RPMI8226 (cell line): Measurements from ENCODE around the gene ZNF133.
"Not testable (repeated sequence)": the region's sequence is repeated elsewhere in the genome, so short reads cannot be mapped to it uniquely, and the experiment has no call there.

Experiments used
- DNase-seq: peaks from one replicate; pipeline ENCODE4 v3.0.0-alpha.2; 2015

Gene ZNF133

DNA sequence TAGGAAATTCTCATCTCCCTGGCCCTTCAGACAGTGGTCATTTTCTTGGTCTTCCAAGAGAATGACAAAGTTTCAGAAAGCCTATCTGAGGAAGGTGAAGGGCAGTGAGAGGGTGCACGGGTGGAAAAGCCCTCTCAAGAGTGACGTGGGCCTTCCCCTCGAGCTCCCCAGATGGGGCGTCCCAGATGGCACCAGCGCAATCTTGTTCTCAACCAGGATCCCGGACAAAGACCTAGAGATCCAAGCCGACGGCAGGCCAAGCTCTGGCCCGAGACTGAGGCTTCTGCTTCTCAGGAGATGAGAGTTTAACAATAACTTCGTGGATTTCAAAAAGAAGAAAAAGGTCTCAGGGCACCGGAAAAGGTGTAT is 797 bp upstream of the ZNF133 start:
- DNase-seq = no peak

DNA sequence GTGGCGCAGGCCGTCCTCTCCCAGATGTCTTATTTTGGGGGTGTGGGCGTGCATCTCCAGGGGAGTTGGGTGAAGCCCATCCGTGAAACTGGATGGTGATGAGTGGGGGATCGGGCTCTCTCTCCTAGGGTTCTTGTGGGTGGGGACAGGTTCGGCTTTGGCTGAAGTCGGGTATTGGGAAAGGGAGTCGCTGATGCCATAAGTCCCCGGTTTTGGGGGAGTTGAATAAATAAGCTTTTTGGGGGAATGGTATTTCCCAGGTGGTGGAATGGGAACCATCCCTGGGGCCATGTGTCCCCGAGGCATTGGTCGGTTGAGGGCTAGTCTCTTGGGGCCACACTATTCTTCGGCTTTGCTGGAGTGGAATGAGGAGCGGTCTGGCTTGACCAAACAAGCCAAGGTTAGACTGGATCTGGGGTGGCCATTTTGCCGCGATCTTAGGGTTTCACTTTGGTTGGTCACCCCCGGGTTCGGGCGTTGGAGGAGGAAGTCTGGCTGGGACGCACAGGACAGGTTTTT is 481 bp downstream of the ZNF133 start:
- no peak for DNase-seq

DNA sequence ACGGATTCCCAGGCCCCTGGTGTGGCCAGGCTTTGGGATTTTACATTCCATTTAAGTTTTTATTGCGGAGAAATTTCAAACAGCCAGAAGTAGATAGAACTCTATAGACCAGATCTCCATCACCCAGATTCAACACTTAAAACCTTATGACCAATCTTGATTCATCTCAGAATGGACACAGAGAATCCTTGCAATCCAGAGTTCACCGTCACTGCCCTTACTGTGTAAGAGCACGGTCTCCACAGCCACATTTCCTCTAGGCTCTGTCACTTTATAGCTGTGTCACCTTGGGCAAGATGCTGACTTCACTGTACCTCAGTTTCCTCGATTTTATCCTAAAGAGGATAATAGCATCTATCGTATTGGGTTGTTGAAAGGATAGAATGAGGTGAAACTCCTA is 979 bp downstream of the ZNF133 start:
- DNase-seq = no peak

DNA sequence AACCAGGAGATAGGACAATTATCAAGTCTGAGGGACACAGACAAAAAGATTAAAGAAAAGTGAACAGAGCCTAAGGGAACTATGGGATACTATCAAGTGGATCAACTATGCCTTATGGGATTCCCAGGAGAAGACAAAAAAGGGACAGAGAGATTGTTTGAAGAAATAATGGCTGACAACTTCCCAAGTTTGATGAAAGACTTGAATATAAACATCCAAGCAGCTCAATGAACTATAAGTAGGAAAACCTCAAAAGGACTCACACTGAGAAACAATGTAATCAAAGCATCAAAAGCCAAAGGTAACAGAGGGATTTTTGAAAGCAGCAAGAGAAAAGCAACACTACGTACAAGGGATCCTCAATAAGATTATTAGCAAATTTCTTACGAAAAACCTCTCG is 11.0 kb downstream of the ZNF133 start:
- DNase-seq = no peak

DNA sequence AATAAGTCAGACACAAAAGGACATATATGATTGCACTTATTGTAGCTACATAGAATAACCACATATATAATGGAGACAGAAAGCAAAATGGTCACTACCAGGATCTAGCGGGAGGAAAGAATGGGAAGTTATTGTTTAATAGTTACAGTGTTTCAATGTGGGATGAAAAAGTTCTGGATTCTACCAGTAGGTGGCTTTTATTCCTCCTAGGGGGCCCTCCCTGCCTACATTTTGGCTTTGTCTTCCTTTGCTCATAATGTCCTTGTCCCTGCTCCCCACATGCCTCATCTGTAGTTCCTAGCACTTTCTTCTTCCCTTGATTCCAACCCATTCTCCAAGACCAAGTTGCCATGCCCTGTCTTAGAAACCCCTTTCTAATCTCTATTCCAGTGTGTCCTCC is 16.3 kb downstream of the ZNF133 start:
- DNase-seq = no peak

DNA sequence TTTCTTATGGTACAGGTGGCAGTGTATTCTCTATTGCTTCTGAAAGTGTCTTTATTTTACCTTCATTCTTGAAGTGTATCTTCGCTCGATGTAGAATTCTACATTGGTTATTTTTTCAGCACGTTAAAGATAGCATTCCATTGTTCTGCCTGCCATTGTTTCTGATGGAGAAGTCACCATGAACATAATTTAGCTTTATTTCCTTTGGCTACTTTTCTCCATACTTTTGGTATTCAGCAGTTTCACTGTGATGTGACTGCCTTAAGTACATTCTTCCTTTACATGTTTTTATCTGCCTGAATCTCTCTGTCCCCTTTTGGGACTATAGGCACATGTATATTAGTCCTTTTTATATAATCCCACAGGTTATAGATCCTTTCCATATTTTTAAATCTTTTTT is 19.0 kb downstream of the ZNF133 start:
- DNase-seq = no peak

DNA sequence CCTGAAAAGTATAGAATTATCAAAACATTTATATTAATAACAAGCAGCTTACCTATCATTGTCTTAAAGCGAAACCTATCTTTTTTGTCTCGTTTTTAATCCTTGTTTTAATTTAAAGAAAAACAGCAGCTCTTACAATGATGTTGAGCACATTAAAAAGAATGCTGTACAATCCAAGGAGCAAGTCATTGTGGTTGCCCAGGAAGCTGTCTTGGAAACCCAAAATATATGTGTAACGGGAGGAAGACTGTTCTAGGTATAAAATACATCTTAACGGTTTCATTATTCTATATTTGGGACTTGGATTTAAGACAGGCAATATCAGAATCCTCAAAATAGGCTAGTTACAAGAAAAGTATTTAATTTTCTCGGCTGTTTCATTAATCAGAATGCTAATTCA is 21.7 kb downstream of the ZNF133 start:
- DNase-seq = no peak

DNA sequence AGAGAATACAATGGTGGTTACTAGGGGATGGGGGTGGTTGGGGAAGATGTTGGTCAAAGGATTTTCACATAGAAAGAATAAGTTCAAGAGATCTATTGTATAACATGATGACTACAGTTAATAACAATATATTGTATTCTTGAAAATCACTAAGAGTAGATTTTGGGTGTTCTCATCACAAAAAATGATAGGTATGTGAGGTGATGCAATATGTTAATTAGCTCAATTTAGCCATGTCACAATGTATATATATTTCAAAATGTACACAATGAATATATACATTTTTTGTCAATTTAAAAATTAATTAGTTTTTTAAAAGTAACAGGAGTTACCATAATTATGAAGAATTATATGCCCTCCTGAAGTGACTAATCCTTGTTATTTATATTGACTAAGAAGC is 22.3 kb downstream of the ZNF133 start:
- DNase-seq = no peak

DNA sequence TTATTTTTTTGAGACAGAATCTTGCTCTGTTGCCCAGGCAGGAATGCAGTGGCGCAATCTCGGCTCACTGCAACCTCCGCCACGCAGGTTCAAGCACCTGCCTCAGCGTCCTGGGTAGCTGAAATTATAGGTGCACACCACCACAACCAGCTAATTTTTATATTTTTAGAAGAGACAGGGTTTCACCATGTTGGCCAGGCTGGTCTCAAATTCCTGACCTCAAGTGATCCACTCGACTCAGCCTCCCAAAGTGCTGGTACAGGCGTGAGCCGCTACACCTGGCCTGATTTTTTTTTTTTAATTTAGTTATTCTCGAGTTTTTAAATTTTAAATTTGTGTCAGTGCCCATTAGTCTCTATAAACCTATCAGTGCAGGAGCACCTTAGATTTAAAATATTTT is 24.4 kb downstream of the ZNF133 start:
- no peak for DNase-seq

DNA sequence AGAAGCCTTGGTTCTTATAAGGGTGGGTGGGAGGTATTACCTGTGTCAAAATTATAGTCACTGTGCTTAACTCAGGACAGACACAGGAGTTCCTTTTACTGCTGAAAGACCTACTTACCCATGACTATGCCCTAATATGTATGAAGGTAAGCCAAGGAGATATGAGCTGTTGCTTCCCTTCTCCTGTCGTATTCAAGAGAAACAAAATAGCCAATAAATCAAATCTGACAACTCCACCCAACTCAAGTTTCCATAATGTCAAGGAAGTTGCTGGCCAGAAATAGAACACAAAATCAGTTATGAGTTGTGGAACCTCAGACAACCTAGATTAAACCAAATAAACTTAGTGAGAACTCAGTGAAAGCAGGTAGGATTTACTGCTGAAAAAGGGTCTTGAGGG is 25.1 kb downstream of the ZNF133 start:
- no peak for DNase-seq

DNA sequence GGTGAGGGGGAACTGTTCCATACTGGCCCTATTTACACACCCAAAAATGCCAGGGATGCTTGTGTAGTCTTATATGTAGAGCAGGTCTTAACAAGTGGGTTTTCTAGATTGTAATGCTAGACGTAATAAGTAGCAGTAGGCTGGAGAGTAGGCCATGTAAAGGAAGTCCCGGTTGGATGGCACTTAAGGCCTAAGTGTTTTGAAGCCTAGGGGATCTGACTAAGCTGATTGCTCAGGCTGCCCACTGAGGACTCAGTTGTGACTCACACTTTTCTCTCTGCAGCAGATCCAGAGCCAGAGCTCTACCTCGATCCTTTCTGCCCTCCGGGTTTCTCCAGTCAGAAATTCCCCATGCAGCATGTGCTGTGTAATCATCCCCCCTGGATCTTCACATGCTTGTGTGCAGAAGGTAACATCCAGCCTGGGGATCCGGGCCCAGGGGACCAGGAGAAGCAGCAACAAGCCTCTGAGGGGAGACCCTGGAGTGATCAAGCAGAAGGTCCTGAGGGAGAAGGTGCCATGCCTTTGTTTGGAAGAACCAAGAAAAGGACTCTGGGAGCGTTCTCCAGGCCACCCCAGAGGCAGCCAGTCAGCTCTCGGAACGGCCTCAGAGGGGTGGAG is 26.6 kb downstream of the ZNF133 start:
- no peak for DNase-seq

DNA sequence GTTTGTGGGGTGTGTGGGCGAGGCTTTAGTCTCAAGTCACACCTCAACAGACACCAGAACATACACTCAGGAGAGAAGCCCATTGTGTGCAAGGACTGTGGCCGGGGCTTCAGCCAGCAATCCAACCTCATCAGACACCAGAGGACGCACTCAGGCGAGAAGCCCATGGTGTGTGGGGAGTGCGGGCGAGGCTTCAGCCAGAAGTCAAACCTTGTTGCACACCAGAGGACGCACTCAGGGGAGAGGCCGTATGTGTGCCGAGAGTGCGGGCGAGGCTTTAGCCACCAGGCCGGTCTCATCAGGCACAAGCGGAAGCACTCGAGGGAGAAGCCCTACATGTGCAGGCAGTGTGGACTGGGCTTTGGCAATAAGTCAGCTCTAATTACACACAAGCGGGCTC is 27.8 kb downstream of the ZNF133 start:
- no peak for DNase-seq

DNA sequence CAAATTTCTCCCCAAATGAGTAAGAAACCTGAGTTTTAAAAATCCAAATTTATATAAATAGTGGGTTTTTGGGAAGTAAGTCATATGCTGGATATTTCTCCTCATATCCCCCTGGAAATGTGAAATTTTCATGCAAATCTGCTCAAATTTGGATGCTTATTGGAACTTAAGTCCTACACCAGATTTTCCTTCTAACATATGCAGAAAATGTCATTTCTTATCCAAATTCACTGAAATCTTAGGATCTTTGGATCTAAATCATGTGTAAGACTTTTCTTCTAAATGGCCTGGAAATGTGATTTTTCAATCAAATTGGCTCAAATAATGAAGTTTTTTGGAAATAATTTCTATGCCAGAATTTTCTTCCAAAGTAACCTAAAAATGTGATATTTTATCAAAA is 33.0 kb downstream of the ZNF133 start:
- no peak for DNase-seq

DNA sequence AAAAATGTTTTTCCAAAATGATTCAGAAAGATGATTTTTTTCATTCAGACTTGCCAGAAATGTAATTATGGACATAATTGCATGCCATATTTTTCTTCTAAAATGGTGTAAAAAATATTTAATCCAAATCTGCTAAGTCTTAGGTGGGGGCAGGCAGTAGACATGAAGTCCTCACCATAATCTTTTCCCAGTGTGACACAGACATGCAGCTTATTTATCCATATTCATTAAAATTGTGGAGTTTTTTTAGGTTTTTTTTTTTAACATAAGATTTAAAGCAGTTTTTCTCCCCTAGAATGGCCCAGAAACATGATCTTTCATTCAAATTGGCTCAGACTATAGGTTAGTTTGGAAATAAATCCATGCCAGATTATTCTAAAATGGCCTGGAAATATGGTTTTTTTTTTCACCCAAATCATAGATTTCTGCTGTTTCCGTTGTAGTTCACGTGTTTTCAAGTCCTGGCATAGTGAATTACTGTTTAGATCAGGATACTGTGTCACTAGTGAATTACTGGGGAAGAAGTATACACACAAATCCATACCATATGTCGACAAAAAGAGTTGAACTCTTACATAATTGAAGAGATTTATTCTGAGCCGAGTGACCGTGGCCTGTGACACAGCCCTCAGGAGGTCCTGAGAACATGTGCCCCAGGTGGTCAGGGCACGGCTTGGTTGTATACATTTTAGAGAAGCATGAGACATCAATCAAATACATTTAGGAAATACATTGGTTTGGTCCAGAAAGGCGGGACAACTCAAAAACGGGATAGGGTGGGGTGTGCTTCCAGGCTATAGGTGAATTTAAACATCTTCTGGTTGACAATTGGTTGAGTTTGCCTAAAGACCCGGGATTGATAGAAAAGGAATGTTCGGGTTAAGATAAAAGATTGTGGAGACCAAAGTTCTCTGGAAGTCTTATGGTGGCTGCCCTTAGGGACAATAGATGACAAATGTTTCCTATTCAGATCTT is 33.9 kb downstream of the ZNF133 start:
- no peak for DNase-seq

DNA sequence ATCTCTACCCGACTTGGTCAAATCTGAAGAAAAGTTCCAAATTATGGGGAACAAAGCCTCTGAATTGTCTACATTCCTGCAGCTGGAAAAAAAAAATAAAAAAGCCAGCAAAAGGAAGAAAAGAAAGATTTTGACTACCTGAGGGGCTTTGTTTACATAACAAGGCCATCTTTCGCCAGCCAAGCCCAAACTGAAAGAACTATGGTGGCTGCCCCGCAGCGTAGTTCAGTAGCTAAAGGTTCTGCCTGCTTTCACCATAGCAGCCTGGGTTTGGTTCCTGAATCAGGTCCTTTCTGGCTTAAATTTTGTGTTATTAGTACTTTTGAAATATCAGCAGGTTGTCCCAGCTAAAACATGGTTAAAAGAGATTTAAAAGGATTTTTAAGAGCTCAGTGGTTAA is 35.4 kb downstream of the ZNF133 start:
- no peak for DNase-seq

DNA sequence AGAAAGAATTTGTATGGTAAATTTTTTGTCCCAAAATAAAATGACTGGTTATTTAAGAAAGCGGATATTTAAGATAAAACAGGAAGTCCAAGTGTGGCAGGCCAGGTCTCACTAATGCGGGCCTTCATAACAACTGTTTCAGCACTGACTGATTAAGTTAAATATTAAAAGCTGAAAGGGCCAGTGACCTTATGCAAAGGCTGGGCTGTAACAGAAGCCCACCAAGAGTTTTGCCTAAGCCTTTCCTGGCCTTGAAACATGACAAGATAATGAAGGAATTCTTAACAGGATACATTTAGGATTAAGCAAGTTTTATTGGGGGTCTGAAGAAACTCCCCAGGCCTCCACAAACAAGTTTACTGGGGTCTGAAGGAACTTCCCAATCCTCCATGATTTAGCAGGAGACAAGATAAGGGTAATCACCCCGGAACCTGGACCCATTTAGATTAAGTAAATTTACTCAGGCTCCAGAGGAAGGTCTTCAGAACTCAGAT is 36.3 kb downstream of the ZNF133 start:
- no peak for DNase-seq

DNA sequence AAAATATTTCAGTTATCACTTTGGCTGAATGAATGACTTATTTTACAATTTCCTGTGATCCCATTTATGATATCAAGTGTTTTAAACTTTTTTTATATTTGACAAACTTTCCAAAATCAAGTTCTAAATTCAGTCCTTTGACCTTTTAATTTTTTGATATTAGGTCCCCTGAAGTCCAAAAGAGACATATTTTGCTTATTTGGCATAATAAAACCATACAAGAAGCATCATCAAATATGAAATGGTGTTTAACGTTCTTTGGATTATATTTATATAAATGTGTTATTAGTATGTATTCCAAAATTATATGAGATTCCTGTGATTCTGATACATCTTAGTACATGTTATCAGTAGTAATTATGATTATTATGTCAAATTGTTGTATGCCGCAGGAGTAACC is 38.7 kb downstream of the ZNF133 start:
- no peak for DNase-seq

DNA sequence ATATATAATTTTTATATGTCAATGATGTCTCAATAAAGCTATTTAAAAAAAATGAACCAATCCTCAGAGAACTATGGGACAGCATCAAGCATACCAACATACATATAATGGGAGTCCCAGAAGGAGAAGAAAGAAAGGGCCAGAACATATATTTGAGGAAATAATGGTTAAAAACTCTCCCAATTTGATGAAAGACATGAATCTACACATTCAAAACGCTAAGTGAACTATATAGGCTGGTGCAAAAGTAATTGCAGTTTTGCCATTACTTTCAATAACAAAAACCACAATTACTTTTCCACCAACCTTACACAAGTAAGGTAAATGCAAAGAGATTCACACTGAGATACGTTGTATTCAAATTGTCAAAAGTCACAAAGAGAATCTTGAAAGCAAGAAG is 43.4 kb downstream of the ZNF133 start:
- no peak for DNase-seq

DNA sequence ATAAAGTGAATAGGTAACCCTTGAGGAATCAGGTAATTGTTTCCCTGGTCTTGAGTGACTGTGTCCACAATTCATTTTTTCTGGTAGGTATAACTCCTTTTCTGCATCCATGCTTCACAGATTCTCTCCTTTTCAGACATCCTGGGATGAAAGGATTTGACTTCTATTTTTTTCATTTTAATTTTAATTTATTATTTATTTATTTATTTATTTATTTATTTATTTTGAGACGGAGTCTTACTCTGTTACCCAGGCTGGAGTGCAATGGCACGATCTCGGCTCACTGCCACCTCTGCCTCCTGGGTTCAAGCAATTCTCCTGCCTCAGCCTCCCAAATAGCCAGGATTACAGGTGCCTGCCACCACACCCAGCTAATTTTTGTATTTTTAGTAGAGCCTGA is 61.4 kb downstream of the ZNF133 start:
- not testable (repeated sequence) for DNase-seq

DNA sequence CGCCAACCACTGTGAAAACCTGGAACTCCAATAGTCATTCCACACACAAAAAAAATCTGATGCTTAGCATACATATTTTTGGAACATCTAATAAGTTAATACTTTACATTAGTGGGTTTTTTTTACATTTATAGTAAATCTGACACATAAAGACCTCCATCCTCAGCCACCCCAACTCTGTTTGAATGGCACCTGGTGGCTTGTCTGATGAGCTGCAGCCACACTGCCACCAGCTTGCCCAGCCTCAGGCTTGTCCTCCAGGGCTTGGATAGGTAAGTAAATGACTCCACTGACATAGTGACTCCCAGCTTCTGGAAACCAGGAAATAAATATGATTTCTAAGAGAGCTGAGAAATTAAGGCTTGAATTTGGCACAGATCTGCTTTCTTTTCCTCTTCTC is 71.5 kb downstream of the ZNF133 start:
- peak; percentile 14 for DNase-seq

DNA sequence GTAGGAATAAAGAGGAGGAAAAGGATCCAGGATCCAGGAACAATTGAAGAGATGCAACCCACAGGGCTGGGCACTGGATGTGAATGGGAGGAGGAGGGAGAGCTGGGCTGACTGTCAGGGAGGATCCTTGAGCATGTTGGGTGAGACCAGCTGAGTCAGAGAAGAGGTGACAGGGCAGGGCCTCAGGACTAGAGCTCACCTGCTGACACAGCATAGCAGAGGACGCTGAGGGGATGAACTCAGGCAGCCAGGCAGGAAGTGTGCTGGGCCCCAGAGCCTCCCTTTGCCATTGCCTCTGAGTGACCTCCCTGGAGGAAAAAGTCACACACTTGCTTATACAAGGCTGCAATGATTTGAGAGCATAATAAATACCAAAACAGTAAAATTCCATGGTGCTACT is 72.3 kb downstream of the ZNF133 start:
- DNase-seq = peak; percentile 83

DNA sequence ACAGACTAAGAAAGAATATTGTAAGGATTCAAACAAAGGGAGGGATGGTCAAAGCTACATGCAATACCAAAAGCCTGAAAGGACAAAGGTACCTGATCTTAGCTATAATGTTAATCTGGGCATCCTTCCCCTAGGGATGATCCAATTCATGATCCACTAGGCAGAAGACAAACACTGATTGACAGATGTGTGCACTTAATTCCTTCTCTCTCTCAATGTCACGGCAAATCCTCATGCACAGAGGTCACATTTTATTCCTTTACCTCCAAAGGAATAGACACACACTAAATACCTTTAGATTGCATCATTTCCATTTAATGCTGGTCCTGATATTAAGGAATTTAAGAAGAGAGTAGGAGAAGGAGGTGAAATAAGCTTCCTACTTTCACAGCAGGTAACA is 73.4 kb downstream of the ZNF133 start:
- no peak for DNase-seq

DNA sequence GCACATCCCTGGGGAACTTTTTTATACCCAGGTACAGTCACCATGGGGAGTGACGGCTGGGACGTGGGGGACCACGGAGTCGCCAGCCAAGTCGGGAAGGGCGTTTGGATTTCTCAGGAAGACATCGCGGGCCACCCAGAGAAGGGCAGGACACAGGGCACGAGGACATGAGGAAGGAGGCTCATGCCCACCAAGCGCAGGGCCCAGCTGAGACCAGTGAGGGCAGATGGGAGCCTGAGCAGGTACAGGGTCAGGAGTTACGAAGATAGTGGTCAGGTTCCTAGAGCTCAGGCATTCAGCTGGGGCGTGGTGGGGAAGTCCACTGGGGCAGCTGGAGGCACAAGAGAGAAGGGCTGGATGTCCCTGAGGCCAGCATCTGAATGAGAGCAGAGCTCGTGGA is 74.6 kb downstream of the ZNF133 start:
- no peak for DNase-seq

DNA sequence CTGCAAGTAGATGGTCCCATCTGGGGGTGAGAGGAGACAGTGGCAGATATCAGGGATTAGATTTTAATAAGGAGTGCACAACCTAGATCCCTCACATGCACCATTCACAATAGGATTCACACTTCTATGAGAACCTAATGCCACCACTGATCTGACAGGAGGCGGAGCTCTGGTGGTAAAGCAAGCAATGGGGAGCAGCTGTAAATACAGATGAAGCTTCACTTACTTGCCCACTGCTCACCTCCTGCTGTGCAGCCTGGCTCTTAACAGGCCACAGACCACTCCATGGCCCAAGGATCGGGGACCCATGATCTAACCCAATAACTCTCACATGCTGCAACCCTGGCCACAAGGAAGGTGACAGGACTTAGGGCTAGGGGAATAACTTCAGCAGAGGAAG is 75.4 kb downstream of the ZNF133 start:
- DNase-seq = no peak
